Neural progenitor cell (in vitro differentiated cells): Measurements from ENCODE around the gene DYNLRB1.

Experiments
- EZH2 ChIP-seq: fragments of 200-600 bp; sonication (generic); IDR thresholded peaks from 2 replicates; pipeline ENCODE4 v1.6.1; 2017; ENCODE audit warnings: antibody characterized with exemption, mild to moderate bottlenecking, moderate library complexity
- EZH2phosphoT487 ChIP-seq: fragments of 200-600 bp; sonication (generic); IDR thresholded peaks from 2 replicates; pipeline ENCODE4 v1.6.1; 2017; ENCODE audit warnings: antibody characterized with exemption
- TF ChIP-seq, protein P1 (sequence below): fragments of 200-600 bp; sonication (generic); IDR thresholded peaks from 2 replicates; pipeline ENCODE4 v1.5.1; 2017; ENCODE audit warnings: antibody characterized with exemption, mild to moderate bottlenecking

DNA sequence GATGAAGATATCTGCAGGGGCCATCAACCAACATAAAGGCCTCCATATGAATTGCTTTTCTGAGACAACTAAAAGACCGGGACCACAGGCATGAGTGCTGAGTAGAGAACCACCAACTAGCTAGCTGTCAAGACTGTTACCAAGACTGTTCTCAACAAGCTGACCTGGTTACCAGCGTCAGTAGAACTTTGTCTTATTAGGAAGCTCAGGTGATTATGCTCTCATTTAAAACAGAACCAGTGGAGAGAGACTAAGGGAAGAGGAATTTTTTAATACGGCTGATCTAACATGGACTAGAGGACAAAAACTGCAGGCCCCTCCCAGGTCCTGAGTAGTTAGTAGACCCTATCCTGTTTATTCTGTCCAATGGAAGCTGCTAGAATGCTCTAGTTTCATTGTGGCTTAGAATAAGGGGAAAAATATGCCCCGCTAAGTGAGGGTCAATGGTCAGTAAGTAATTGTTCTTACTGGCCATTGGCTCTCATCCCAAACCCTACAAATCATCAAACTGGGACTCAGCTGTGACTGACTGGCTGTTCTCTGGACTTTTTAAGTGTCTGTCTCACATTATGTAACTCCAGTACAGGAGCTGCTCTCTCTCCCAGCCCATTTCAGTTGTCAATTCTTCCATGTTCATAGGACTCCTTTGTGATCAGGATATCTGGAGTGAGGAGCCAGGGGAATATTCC lies 3.8 kb upstream of the DYNLRB1 start:
- TF ChIP-seq, protein P1, sequence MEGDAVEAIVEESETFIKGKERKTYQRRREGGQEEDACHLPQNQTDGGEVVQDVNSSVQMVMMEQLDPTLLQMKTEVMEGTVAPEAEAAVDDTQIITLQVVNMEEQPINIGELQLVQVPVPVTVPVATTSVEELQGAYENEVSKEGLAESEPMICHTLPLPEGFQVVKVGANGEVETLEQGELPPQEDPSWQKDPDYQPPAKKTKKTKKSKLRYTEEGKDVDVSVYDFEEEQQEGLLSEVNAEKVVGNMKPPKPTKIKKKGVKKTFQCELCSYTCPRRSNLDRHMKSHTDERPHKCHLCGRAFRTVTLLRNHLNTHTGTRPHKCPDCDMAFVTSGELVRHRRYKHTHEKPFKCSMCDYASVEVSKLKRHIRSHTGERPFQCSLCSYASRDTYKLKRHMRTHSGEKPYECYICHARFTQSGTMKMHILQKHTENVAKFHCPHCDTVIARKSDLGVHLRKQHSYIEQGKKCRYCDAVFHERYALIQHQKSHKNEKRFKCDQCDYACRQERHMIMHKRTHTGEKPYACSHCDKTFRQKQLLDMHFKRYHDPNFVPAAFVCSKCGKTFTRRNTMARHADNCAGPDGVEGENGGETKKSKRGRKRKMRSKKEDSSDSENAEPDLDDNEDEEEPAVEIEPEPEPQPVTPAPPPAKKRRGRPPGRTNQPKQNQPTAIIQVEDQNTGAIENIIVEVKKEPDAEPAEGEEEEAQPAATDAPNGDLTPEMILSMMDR: no peak
- TF ChIP-seq EZH2phosphoT487 (no peak), EZH2 (no peak)
